ACC112 (cell line): ENCODE results near the gene CORO6.

Experiments used
- H2AFZ ChIP-seq: fragments of 200-600 bp; sonication (generic); one replicate; pipeline ENCODE4 v1.6.0; 2017; ENCODE audit warnings: antibody characterized with exemption, low read length; ENCODE audit not compliant: unreplicated experiment
- H3K27ac ChIP-seq: fragments of 200-600 bp; sonication (generic); 2 replicates; pipeline ENCODE4 v1.5.1; 2014; ENCODE audit warnings: low read depth, mild to moderate bottlenecking, antibody characterized with exemption, low read length, moderate library complexity
- H3K27me3 ChIP-seq: fragments of 200-600 bp; sonication (generic); 2 replicates; pipeline ENCODE4 v1.6.1; 2014; ENCODE audit warnings: mild to moderate bottlenecking, antibody characterized with exemption, low read length, moderate library complexity, mixed read lengths; ENCODE audit not compliant: insufficient read depth
- H3K36me3 ChIP-seq: fragments of 200-600 bp; sonication (generic); 2 replicates; pipeline ENCODE4 v1.6.1; 2016; ENCODE audit warnings: mild to moderate bottlenecking, antibody characterized with exemption, low read length, moderate library complexity, mixed read lengths; ENCODE audit not compliant: insufficient read depth
- H3K4me1 ChIP-seq: fragments of 200-600 bp; sonication (generic); one replicate; pipeline ENCODE4 v1.6.1; 2016; ENCODE audit warnings: low read length, mixed read lengths; ENCODE audit not compliant: insufficient read depth, unreplicated experiment, control insufficient read depth
- H3K4me3 ChIP-seq: fragments of 200-600 bp; sonication (generic); 2 replicates; pipeline ENCODE4 v1.5.1; 2014; ENCODE audit warnings: mild to moderate bottlenecking, low read depth, low read length
- H3K79me2 ChIP-seq: fragments of 200-600 bp; sonication (generic); one replicate; pipeline ENCODE4 v1.6.0; 2016; ENCODE audit warnings: low read length; ENCODE audit not compliant: control insufficient read depth, unreplicated experiment, insufficient read depth

CORO6 gene

GRCh38 chr17:29596811-29597210 is 25.9 kb downstream of the CORO6 start:
- Histone ChIP-seq H2AFZ (no peak overlapping the region), H3K36me3 (no peaks in the 10 kb centered on the region), H3K4me1 (peaks cover 18% of the 10 kb centered on the region), H3K4me3 (no peak overlapping the region), H3K27me3 (no peaks in the 10 kb centered on the region), H3K27ac (no peak overlapping the region), H3K79me2 (no peaks in the 10 kb centered on the region)

DNA sequence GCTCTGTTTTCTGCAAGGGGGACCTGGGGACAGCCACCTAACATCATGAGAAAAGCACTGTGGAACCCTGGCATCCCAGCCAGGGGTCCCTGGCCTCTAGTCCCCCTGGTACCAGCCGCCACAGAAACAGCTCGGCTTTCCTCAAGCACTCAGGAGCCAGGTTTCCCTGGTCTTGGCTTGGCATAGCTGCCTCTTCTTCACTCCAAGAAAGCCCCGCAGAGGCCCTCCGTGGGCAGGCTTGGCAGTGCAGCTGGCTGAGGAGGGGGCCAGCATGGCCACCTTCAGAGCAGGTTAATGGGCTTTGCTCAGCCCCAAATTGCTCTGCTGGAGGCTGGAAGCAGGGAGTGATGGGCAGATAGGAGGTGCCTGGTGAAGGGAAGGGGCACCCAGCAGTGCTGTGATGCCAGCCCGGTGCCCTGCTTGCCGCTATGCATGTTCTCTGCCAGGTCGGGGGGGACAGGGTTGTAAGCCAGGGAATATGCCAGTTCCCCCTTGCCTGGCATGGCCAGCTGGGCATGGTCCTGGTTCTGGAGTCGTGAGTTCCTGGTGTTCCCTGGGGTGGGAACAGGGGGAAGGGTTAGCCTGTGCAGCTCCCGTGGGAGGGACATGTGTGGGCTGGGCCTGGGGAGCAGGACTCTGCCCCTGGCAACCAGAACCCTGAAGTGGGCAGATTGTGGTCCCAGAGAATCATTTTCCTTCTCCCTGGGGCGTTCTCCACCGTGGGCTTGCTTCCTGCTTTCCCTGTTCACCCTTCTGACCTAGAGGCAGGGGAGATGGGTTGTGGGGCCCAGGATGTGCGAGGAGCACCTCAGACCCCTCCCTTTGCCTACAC is 26.6 kb downstream of the CORO6 start:
- H3K27ac ChIP-seq: no peak overlapping the region
- peaks cover 20% of the 10 kb centered on the region for H3K4me1 ChIP-seq
- H3K4me3 ChIP-seq: no peak overlapping the region
- H3K79me2 ChIP-seq: no peaks in the 10 kb centered on the region
- H3K27me3 ChIP-seq: no peaks in the 10 kb centered on the region
- H2AFZ ChIP-seq: no peak overlapping the region
- no peaks in the 10 kb centered on the region for H3K36me3 ChIP-seq

- H3K27ac ChIP-seq: no peak overlapping the region
- peaks cover 22% of the 10 kb centered on the region for H3K4me1 ChIP-seq
- no peaks in the 10 kb centered on the region for H3K36me3 ChIP-seq
- no peaks in the 10 kb centered on the region for H3K27me3 ChIP-seq
- H2AFZ ChIP-seq: no peak overlapping the region
- no peaks in the 10 kb centered on the region for H3K79me2 ChIP-seq
- H3K4me3 ChIP-seq: no peak overlapping the region
These were observed 27.4 kb downstream of the CORO6 start for GRCh38 chr17:29595107-29595942.

DNA sequence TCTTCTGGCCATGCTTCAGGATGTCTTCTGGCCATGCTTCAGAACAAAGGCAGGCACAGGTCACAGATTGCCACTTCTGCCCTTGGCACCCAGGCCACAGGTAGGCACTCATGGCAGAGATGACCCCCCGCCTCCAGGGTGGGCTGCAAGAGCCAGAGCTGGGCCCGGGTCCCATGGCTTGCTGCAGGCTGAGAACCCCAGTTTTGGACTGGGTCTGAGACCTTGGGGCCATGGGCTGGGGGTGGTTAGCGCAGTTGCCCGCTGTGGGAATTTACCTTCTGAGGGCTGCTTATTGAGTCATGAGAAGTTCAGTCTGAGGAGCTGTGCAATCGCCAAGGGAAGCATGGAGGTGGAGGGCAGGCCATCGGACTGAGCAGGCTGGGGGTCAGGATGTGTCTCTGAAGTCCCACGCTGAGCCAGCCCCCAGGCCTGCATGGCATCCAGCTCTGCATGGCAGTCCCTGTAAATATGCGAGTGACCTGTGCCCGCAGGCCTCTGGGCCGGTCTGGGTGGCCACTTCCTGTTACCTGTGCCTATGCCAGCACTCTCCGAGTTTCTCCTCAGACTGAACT is 28.1 kb downstream of the CORO6 start:
- peaks cover 28% of the 10 kb centered on the region for H3K4me1 ChIP-seq
- H3K27me3 ChIP-seq: no peaks in the 10 kb centered on the region
- H2AFZ ChIP-seq: no peak overlapping the region
- no peak overlapping the region for H3K4me3 ChIP-seq
- no peaks in the 10 kb centered on the region for H3K79me2 ChIP-seq
- no peak overlapping the region for H3K27ac ChIP-seq
- no peaks in the 10 kb centered on the region for H3K36me3 ChIP-seq

GRCh38 chr17:29593591-29594518 is 28.9 kb downstream of the CORO6 start:
- H3K36me3 ChIP-seq: no peaks in the 10 kb centered on the region
- no peaks in the 10 kb centered on the region for H3K27me3 ChIP-seq
- H2AFZ ChIP-seq: peak overlapping the region; percentile 88
- H3K4me1 ChIP-seq: peaks cover 28% of the 10 kb centered on the region
- no peak overlapping the region for H3K27ac ChIP-seq
- H3K79me2 ChIP-seq: peaks cover 2% of the 10 kb centered on the region
- H3K4me3 ChIP-seq: peak overlapping the region; percentile 87

- H3K4me3 ChIP-seq: peak within 1 kb of the TSS; percentile 87
- peaks cover 11% of the 10 kb centered on the region for H3K79me2 ChIP-seq
- H3K36me3 ChIP-seq: no peaks in the 10 kb centered on the region
- peak within 1 kb of the TSS; percentile 88 for H2AFZ ChIP-seq
- no peaks in the 10 kb centered on the region for H3K27me3 ChIP-seq
- peaks cover 30% of the 10 kb centered on the region for H3K4me1 ChIP-seq
- H3K27ac ChIP-seq: no peak within 1 kb of the TSS
These were observed 29.7 kb downstream of the CORO6 start, which contains the start of gene ANKRD13B for GRCh38 chr17:29592850-29593551. Gene ANKRD13B (plus strand): TSS chr17:29593132. CDS start chr17:29593622, 490 bp downstream.

- peaks cover 21% of the 10 kb centered on the region for H3K79me2 ChIP-seq
- peaks cover 40% of the 10 kb centered on the region for H3K4me1 ChIP-seq
- no peak overlapping the region for H3K27ac ChIP-seq
These were observed 30.7 kb downstream of the CORO6 start for GRCh38 chr17:29591737-29592608.

DNA sequence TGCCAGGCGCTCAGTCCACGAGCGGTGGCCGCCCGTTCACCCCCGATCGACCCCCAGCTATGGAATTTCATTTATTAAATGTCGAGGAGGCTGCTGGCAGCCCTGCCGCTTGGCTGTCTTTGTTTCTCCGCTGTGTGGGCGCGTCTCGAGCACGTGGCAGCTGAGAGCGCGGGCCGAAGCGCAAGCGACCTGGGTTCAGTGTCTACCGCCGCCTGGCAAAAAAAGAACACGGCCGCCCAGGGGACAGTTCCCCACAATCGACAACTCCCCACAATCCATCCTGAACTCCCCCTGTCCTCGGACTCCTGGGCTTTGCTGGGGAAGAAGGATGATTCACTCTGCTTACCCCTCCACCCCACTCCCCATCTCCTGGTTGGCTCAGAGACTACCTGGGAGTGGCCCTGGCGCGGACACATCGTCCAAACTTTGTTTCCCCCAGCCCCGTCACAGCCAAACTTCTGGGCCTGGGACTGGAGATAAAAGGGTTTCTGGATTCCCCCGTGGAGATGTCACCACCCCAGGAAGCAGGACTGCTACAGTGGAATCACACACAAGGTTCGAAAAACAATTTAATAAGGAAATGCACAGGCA is 31.5 kb downstream of the CORO6 start:
- H3K27ac ChIP-seq: peak overlapping the region; percentile 34
- H3K79me2 ChIP-seq: peaks cover 28% of the 10 kb centered on the region
- H3K36me3 ChIP-seq: no peaks in the 10 kb centered on the region
- H3K27me3 ChIP-seq: no peaks in the 10 kb centered on the region
- H2AFZ ChIP-seq: peak overlapping the region; percentile 82
- peak overlapping the region; percentile 80 for H3K4me3 ChIP-seq
- H3K4me1 ChIP-seq: peaks cover 45% of the 10 kb centered on the region

More at GRCh38 chr17:29591737-29592608, 30.7 kb downstream of the CORO6 start:
- Histone ChIP-seq H3K36me3 (no peaks in the 10 kb centered on the region), H2AFZ (peak overlapping the region; percentile 82), H3K4me3 (peak overlapping the region; percentile 80), H3K27me3 (no peaks in the 10 kb centered on the region)
